B cell (primary cell): ENCODE results near the gene CCNI. TPM values are rescaled to one million over a fixed set of nuclear protein-coding genes. Genes with fewer than 3 reads are reported as not detected.

Experiments
- ATAC-seq: fragments of 200-7000 bp; cut with Tn5 transposase; one replicate; pipeline ENCODE4 v1.10.0; 2021; ENCODE audit warnings: low read depth, mild to moderate bottlenecking, moderate number of reproducible peaks, moderate library complexity
- CTCF ChIA-PET: fragments of 350-600 bp; sonication (Branson Sonifier 250); formaldehyde crosslinking; loops from one replicate; lab custom pipeline; 2021; ENCODE audit warnings: antibody characterized with exemption, inconsistent platforms; lab: Charles Lee
- POLR2A ChIA-PET: fragments of 350-600 bp; sonication (Branson Sonifier 250); formaldehyde crosslinking; loops from one replicate; lab custom pipeline; 2021; ENCODE audit warnings: antibody characterized with exemption; lab: Charles Lee
- DNase-seq: peaks from one replicate; pipeline ENCODE4 v3.0.0; 2013
- H2AFZ ChIP-seq: 2 replicates; pipeline ENCODE4 v1.6.1; 2012; ENCODE audit warnings: mild to moderate bottlenecking, low read depth, low read length; ENCODE audit not compliant: insufficient read depth, poor library complexity, severe bottlenecking
- H3K27ac ChIP-seq, 2 donors: 1 replicate in 1 of 2; 2 replicates in 1 of 2; pipeline ENCODE4 v1.5.1; 2012 to 2013; ENCODE audit warnings: low read length in 2 of 2, mild to moderate bottlenecking in 2 of 2, moderate library complexity in 1 of 2
- H3K27me3 ChIP-seq, 4 experiments: fragments of 200-600 bp in 1 of 4; sonication (generic) in 1 of 4; replicated peaks in 1 of 4; 1 replicate in 2 of 4; 2 replicates in 2 of 4; pipeline versions ENCODE4 v1.6.1 to v1.7.0; 2013 to 2016; ENCODE audit warnings: low read length in 3 of 4, mild to moderate bottlenecking in 2 of 4, mixed read lengths in 1 of 4, moderate library complexity in 1 of 4; ENCODE audit not compliant: insufficient read depth in 4 of 4, control insufficient read depth in 3 of 4; ENCODE audit errors: control extremely low read depth in 1 of 4
- H3K36me3 ChIP-seq, 2 experiments: replicated peaks in 1 of 2; 1 replicate in 1 of 2; 2 replicates in 1 of 2; pipeline versions ENCODE4 v1.6.1 to v1.7.1; 2013; ENCODE audit warnings: low read length in 1 of 2; ENCODE audit not compliant: insufficient read depth in 2 of 2, control insufficient read depth in 1 of 2; ENCODE audit errors: control extremely low read depth in 1 of 2, extremely low read depth in 1 of 2
- H3K4me1 ChIP-seq, 2 donors: fragments of 200-600 bp in 1 of 2; sonication (generic) in 1 of 2; 1 replicate in 1 of 2; 2 replicates in 1 of 2; pipeline versions ENCODE4 v1.5.1 to v1.6.1; 2013 to 2017; ENCODE audit warnings: low read length in 2 of 2; ENCODE audit not compliant: control insufficient read depth in 2 of 2, insufficient read depth in 2 of 2
- H3K4me2 ChIP-seq: replicated peaks from 2 replicates; pipeline ENCODE3; 2012; ENCODE audit warnings: mild to moderate bottlenecking, low read depth, low read length; ENCODE audit not compliant: poor library complexity, severe bottlenecking
- H3K4me3 ChIP-seq, 5 experiments: fragments of 200-600 bp in 1 of 5; sonication (generic) in 1 of 5; 1 replicate in 3 of 5; 2 replicates in 2 of 5; pipeline versions ENCODE4 v1.5.1 to v1.7.0; 2011 to 2016; ENCODE audit warnings: low read length in 4 of 5, mild to moderate bottlenecking in 4 of 5, low read depth in 2 of 5, control low read depth in 1 of 5, moderate library complexity in 1 of 5; ENCODE audit not compliant: insufficient read depth in 1 of 5; ENCODE audit errors: control extremely low read depth in 1 of 5, extremely low read depth in 1 of 5
- H3K79me2 ChIP-seq: fragments of 200-600 bp; sonication (generic); one replicate; pipeline ENCODE4 v1.6.0; 2016; ENCODE audit warnings: low read length; ENCODE audit not compliant: control insufficient read depth, insufficient read depth
- H3K9ac ChIP-seq: fragments of 200-600 bp; sonication (generic); 2 replicates; pipeline ENCODE4 v1.6.1; 2017; ENCODE audit warnings: mild to moderate bottlenecking, low read length, moderate library complexity
- H3K9me3 ChIP-seq, 3 donors: one replicate each; pipeline versions ENCODE4 v1.6.1 to v1.7.1; 2013; ENCODE audit warnings: low read length in 2 of 3; ENCODE audit not compliant: control insufficient read depth in 2 of 3, insufficient read depth in 1 of 3; ENCODE audit errors: control extremely low read depth in 1 of 3
- H4K20me1 ChIP-seq: 2 replicates; pipeline ENCODE4 v1.6.0; 2012; ENCODE audit warnings: mild to moderate bottlenecking, low read length; ENCODE audit not compliant: insufficient read depth, control insufficient read depth, poor library complexity, severe bottlenecking
- H3K27ac Mint-ChIP-seq: one replicate; pipeline ENCODE4 v1.8.0; 2021; ENCODE audit warnings: mixed read lengths
- H3K27me3 Mint-ChIP-seq: one replicate; pipeline ENCODE4 v1.8.0; 2021; ENCODE audit warnings: mixed read lengths
- H3K4me1 Mint-ChIP-seq: one replicate; pipeline ENCODE4 v1.8.0; 2021; ENCODE audit warnings: mixed read lengths
- H3K4me3 Mint-ChIP-seq: one replicate; pipeline ENCODE4 v1.8.0; 2021; ENCODE audit warnings: mixed read lengths
- H3K9me3 Mint-ChIP-seq: one replicate; pipeline ENCODE4 v1.8.0; 2022; ENCODE audit warnings: mixed read lengths; ENCODE audit not compliant: insufficient read depth
- EZH2 ChIP-seq: IDR thresholded peaks from 2 replicates; pipeline ENCODE4 v1.6.1; 2012; ENCODE audit warnings: borderline replicate concordance, low read depth, mild to moderate bottlenecking, moderate library complexity, low read length; ENCODE audit not compliant: insufficient read depth, poor library complexity, severe bottlenecking
- WGBS: methylation state at CpG from one replicate; pipeline ENCODE4 v1.1.5; 2013; ENCODE audit warnings: missing lambda C conversion rate; ENCODE audit not compliant: insufficient coverage; 5-methylcytosine and 5-hydroxymethylcytosine counted together
- intact Hi-C: fragments of 100-400 bp; cut with micrococcal nuclease; formaldehyde crosslinking; loops from one replicate; pipeline ENCODE4 v1.10.0; 2022
- polyA plus RNA-seq: library from polyadenylated mRNA; depleted of rRNA; stranded (reverse); fragments of >200 nt; gene quantifications from 2 replicates; pipeline ENCODE4 v1.2.3, GENCODE V29; 2012
- total RNA-seq, 2 donors: library from RNA; stranded (reverse); fragments of 120-200 nt in 1 of 2; gene quantifications; 1 replicate in 1 of 2; 2 replicates in 1 of 2; pipeline versions ENCODE4 v1.2.3 to v1.2.4, GENCODE V29; 2013 to 2022
- TF ChIP-seq, protein P1 (sequence below): fragments of 200-600 bp; IDR thresholded peaks from one replicate; pipeline ENCODE4 v1.8.0; 2022; ENCODE audit warnings: antibody characterized with exemption, mild to moderate bottlenecking

The CCNI gene
- total and polyA plus RNA-seq, 2 donors (not counting 1 experiment from before 2014, with no cell fraction given), result 95.1 to 314 TPM

GRCh38 chr4:77065382-77065781 lies 10.4 kb downstream of the CCNI start:
- Histone ChIP-seq H3K27ac (no peak overlapping the region), H4K20me1 (peaks cover 83% of the 10 kb centered on the region), H3K9me3 (no peaks in the 10 kb centered on the region), H3K4me2 (no peak overlapping the region), H3K36me3 (peaks cover 13 to 48% of the 10 kb centered on the region in 2 experiments), H3K27me3 (no peaks in the 10 kb centered on the region), H3K4me1 (peaks cover under 1 to 3% of the 10 kb centered on the region in 2 donors), H2AFZ (no peak overlapping the region), H3K9ac (no peak overlapping the region), H3K4me3 (no peak overlapping the region), H3K79me2 (peaks cover 80% of the 10 kb centered on the region)
- ATAC-seq, result no peak
- TF ChIP-seq, protein P1, sequence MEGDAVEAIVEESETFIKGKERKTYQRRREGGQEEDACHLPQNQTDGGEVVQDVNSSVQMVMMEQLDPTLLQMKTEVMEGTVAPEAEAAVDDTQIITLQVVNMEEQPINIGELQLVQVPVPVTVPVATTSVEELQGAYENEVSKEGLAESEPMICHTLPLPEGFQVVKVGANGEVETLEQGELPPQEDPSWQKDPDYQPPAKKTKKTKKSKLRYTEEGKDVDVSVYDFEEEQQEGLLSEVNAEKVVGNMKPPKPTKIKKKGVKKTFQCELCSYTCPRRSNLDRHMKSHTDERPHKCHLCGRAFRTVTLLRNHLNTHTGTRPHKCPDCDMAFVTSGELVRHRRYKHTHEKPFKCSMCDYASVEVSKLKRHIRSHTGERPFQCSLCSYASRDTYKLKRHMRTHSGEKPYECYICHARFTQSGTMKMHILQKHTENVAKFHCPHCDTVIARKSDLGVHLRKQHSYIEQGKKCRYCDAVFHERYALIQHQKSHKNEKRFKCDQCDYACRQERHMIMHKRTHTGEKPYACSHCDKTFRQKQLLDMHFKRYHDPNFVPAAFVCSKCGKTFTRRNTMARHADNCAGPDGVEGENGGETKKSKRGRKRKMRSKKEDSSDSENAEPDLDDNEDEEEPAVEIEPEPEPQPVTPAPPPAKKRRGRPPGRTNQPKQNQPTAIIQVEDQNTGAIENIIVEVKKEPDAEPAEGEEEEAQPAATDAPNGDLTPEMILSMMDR, result no peak
- TF ChIP-seq EZH2, result no peak
- Mint-ChIP-seq H3K4me1 (peaks cover 25% of the 10 kb centered on the region), H3K9me3 (no peaks in the 10 kb centered on the region), H3K27me3 (no peaks in the 10 kb centered on the region), H3K4me3 (no peak overlapping the region), H3K27ac (peak overlapping the region; percentile 7)
- intact Hi-C loops, result no loop called here
- DNase-seq, result no peak
- no CpG with 5 or more reads among the region's 1 CpG for WGBS
- ChIA-PET POLR2A (no interaction called here), CTCF (interaction anchor here (0.6 to 2.7 kb wide), 4 partner anchors 13 to 1596 kb away, joined by 3 to 10 read pairs (median 6); no protein-coding TSS in a partner anchor)

DNA sequence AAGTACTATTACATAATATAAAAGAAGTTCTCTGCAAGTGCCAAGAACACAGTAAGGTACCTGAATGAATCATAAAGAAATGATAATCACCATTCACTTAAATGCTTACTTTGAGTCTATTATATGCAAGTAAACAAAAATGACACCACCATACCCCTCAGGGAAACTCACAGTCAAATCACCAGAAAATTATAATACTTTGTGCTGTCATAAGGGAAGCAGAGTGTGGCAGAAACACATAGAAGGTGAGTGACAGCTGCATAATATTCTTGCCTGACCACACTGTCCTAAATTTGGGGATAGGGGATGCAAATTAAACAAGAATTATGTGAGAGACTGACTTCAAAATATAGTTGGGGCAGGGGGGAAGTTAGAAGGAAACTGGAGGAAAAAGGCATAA lies 12.9 kb downstream of the CCNI start:
- Mint-ChIP-seq H3K4me1 (peaks cover 5% of the 10 kb centered on the region), H3K9me3 (no peaks in the 10 kb centered on the region), H3K4me3 (no peak overlapping the region), H3K27me3 (no peaks in the 10 kb centered on the region), H3K27ac (no peak overlapping the region)
- no peak for ATAC-seq
- Histone ChIP-seq H3K4me2 (no peak overlapping the region), H3K27me3 (no peaks in the 10 kb centered on the region), H2AFZ (no peak overlapping the region), H3K79me2 (peaks cover 70% of the 10 kb centered on the region), H3K4me1 (no peaks in the 10 kb centered on the region), H3K9me3 (no peaks in the 10 kb centered on the region), H3K27ac (no peak overlapping the region), H3K36me3 (peaks cover 18 to 61% of the 10 kb centered on the region in 2 experiments), H4K20me1 (peaks cover 80% of the 10 kb centered on the region), H3K4me3 (no peak overlapping the region), H3K9ac (no peak overlapping the region)
- ChIA-PET POLR2A (no interaction called here), CTCF (no interaction called here)
- no peak for DNase-seq
- intact Hi-C loops, result no loop called here
- TF ChIP-seq, protein P1, result no peak
- TF ChIP-seq EZH2, result no peak
